Body of pancreas (tissue), 4 donors: ENCODE data around the gene VPS16. TPM values are rescaled to one million over a fixed set of nuclear protein-coding genes. Genes with fewer than 3 reads are reported as not detected.

Experiments used
- ATAC-seq: fragments of 150-250 bp; one replicate; pipeline ENCODE4 v1.9.1; 2016
- DNase-seq, 4 donors: peaks; one replicate each; pipeline ENCODE4 v3.0.0-alpha.2; 2019
- H3K27ac ChIP-seq, 4 donors: fragments of 200-600 bp; sonication (generic); 1 replicate in 3 of 4; 2 replicates in 1 of 4; pipeline versions ENCODE4 v1.5.1 to v1.6.1; 2016 to 2019; ENCODE audit warnings: mild to moderate bottlenecking in 1 of 4, mixed read lengths in 1 of 4, moderate library complexity in 1 of 4
- H3K27me3 ChIP-seq, 2 donors: fragments of 200-600 bp; sonication (generic); one replicate each; pipeline ENCODE4 v1.6.0; 2016; ENCODE audit warnings: mild to moderate bottlenecking in 1 of 2
- H3K36me3 ChIP-seq, 2 donors: fragments of 200-600 bp; sonication (generic); replicated peaks in 1 of 2; 2 replicates each; pipeline ENCODE4 v1.5.1; 2016; ENCODE audit warnings: low read depth in 2 of 2; ENCODE audit not compliant: insufficient read depth in 1 of 2
- H3K4me1 ChIP-seq: fragments of 200-600 bp; sonication (generic); one replicate; pipeline ENCODE4 v1.6.0; 2016
- H3K4me3 ChIP-seq, 2 donors: fragments of 200-600 bp; sonication (generic); 1 replicate in 1 of 2; 2 replicates in 1 of 2; pipeline ENCODE4 v1.5.1; 2016 to 2019
- H3K9me3 ChIP-seq, 3 donors: fragments of 200-600 bp; sonication (generic); 1 replicate in 2 of 3; 2 replicates in 1 of 3; pipeline ENCODE4 v1.5.1; 2016
- CTCF ChIP-seq, 7 experiments: fragments of 450-650 bp in 4 of 7; fragments of 200-600 bp in 3 of 7; sonication (generic) in 3 of 7; IDR thresholded peaks; one replicate each; pipeline ENCODE4 v1.5.1; 2016 to 2019; ENCODE audit warnings: antibody characterized with exemption in 7 of 7
- POLR2A ChIP-seq, 3 donors: fragments of 450-650 bp; IDR thresholded peaks; one replicate each; pipeline ENCODE4 v1.6.1; 2016; ENCODE audit warnings: antibody characterized with exemption in 3 of 3, mild to moderate bottlenecking in 2 of 3
- WGBS, 2 donors: methylation state at CpG; one replicate each; pipeline ENCODE4 v1.1.5; 2017; 5-methylcytosine and 5-hydroxymethylcytosine counted together
- intact Hi-C: fragments of 100-400 bp; cut with DNase I; formaldehyde crosslinking; loops from one replicate; pipeline ENCODE4 v1.15.1; 2023
- total RNA-seq, 2 donors: library from RNA; depleted of rRNA; stranded (reverse); fragments of >200 nt; gene quantifications; one replicate each; pipeline ENCODE4 v1.1.0, GENCODE V29; 2016

Gene VPS16
- total RNA-seq, 2 donors from 2014 or later, result 21.3 to 25.4 TPM

- 80 to 91% methylated on average over 7 of the region's 7 CpGs for WGBS, 2 donors
- ATAC-seq, result no peak
- Histone ChIP-seq H3K27me3 (no peaks in the 10 kb centered on the region), H3K27ac (no peak overlapping the region), H3K9me3 (no peaks in the 10 kb centered on the region), H3K36me3 (no peaks in the 10 kb centered on the region), H3K4me3 (no peak overlapping the region), H3K4me1 (peaks cover 12% of the 10 kb centered on the region)
- no peak for DNase-seq
- intact Hi-C loops, result no loop called here
- TF ChIP-seq POLR2A (IDR thresholded peaks at IDR 0.05), result no peak
- no peak for TF ChIP-seq CTCF (IDR thresholded peaks at IDR 0.05)
These were observed 40.1 kb downstream of the VPS16 start for GRCh38 chr20:2880650-2881049.

GRCh38 chr20:2883726-2884637 is 43.4 kb downstream of the VPS16 start:
- Histone ChIP-seq H3K9me3 (no peaks in the 10 kb centered on the region), H3K36me3 (no peaks in the 10 kb centered on the region), H3K4me3 (no peak overlapping the region), H3K27me3 (no peaks in the 10 kb centered on the region), H3K4me1 (peaks cover 5% of the 10 kb centered on the region), H3K27ac (no peak overlapping the region)
- DNase-seq (no peak), ATAC-seq (no peak)
- WGBS, 2 donors, result 59 to 62% methylated on average over 3 of the region's 3 CpGs
- intact Hi-C loops, result no loop called here
- TF ChIP-seq CTCF (IDR thresholded peaks at IDR 0.05), result no peak
- no peak for TF ChIP-seq POLR2A (IDR thresholded peaks at IDR 0.05)

GRCh38 chr20:2887715-2888114 is 47.2 kb downstream of the VPS16 start:
- intact Hi-C loops, result no loop called here
- WGBS, 2 donors, result 88 to 95% methylated on average over 3 of the region's 3 CpGs
- H3K27me3 ChIP-seq, result no peaks in the 10 kb centered on the region
- TF ChIP-seq CTCF (IDR thresholded peaks at IDR 0.05) (no peak), POLR2A (IDR thresholded peaks at IDR 0.05) (no peak)
- H3K9me3 ChIP-seq, result no peaks in the 10 kb centered on the region
- H3K4me3 ChIP-seq, result no peak overlapping the region
- H3K4me1 ChIP-seq, result no peaks in the 10 kb centered on the region
- H3K27ac ChIP-seq, result no peak overlapping the region
- H3K36me3 ChIP-seq, result no peaks in the 10 kb centered on the region
- DNase-seq (no peak), ATAC-seq (no peak)

- intact Hi-C loops, result no loop called here
- Histone ChIP-seq H3K27ac (no peak overlapping the region), H3K4me3 (no peak overlapping the region), H3K36me3 (no peaks in the 10 kb centered on the region), H3K4me1 (no peaks in the 10 kb centered on the region), H3K9me3 (no peaks in the 10 kb centered on the region), H3K27me3 (no peaks in the 10 kb centered on the region)
- ATAC-seq (no peak), DNase-seq (no peak)
- 88 to 96% methylated on average over 4 of the region's 4 CpGs for WGBS, 2 donors
- TF ChIP-seq CTCF (IDR thresholded peaks at IDR 0.05) (no peak), POLR2A (IDR thresholded peaks at IDR 0.05) (no peak)
These were observed 47.8 kb downstream of the VPS16 start for GRCh38 chr20:2888224-2888955.
